OCI-LY7 (cell line): ENCODE measurements around the gene TVP23A. TPM values are rescaled to one million over a fixed set of nuclear protein-coding genes. Genes with fewer than 3 reads are reported as not detected.

Experiments
- BruUV-seq: library from RNA; stranded (reverse); fragments of 400-500 nt; replicated peaks from 2 replicates; lab custom pipeline; 2021; lab: Mats Ljungman, UMichigan
- CTCF ChIA-PET: fragments of 300-600 bp; sonication (Branson Sonifier 250); formaldehyde crosslinking; loops from one replicate; lab custom pipeline; 2022; ENCODE audit warnings: antibody characterized with exemption; ENCODE audit not compliant: unreplicated experiment; lab: Charles Lee
- POLR2A ChIA-PET: fragments of 300-600 bp; sonication (Branson Sonifier 250); formaldehyde crosslinking; loops from one replicate; lab custom pipeline; 2022; ENCODE audit warnings: antibody characterized with exemption; lab: Charles Lee
- DNase-seq: peaks from one replicate; pipeline ENCODE4 v3.0.0-alpha.2; 2015; ENCODE audit warnings: low spot score
- H2AFZ ChIP-seq: fragments of 200-600 bp; sonication (generic), shearing (Covaris generic); 2 replicates; pipeline ENCODE4 v1.6.1; 2014; ENCODE audit warnings: mild to moderate bottlenecking, antibody characterized with exemption, low read length, moderate library complexity
- H3K27ac ChIP-seq: fragments of 200-600 bp; sonication (generic); 2 replicates; pipeline ENCODE4 v1.5.1; 2014; ENCODE audit warnings: mixed run types, low read depth, mild to moderate bottlenecking, moderate library complexity, low read length, inconsistent platforms; ENCODE audit not compliant: poor library complexity, severe bottlenecking
- H3K36me3 ChIP-seq: fragments of 200-600 bp; sonication (generic); 2 replicates; pipeline ENCODE4 v1.6.1; 2014; ENCODE audit warnings: mild to moderate bottlenecking, antibody characterized with exemption, low read length, moderate library complexity, mixed read lengths; ENCODE audit not compliant: insufficient read depth
- H3K4me1 ChIP-seq: fragments of 200-600 bp; sonication (generic); 2 replicates; pipeline ENCODE4 v1.5.1; 2014; ENCODE audit warnings: mild to moderate bottlenecking, low read length; ENCODE audit not compliant: insufficient read depth, poor library complexity, severe bottlenecking
- H3K4me2 ChIP-seq: fragments of 200-600 bp; sonication (generic); 2 replicates; pipeline ENCODE4 v1.6.1; 2014; ENCODE audit warnings: mild to moderate bottlenecking, low read length
- H3K4me3 ChIP-seq: fragments of 200-600 bp; sonication (generic); 2 replicates; pipeline ENCODE4 v1.5.1; 2014; ENCODE audit warnings: mild to moderate bottlenecking, low read depth, low read length; ENCODE audit not compliant: poor library complexity, severe bottlenecking
- H3K79me2 ChIP-seq: fragments of 200-600 bp; sonication (generic); 2 replicates; pipeline ENCODE4 v1.6.1; 2016; ENCODE audit warnings: low read depth, mild to moderate bottlenecking, low read length, moderate library complexity, mixed read lengths; ENCODE audit not compliant: insufficient read depth
- H3K9me2 ChIP-seq: fragments of 200-600 bp; sonication (generic); 2 replicates; pipeline ENCODE4 v1.6.1; 2016; ENCODE audit warnings: mild to moderate bottlenecking, low read length, mixed read lengths; ENCODE audit not compliant: insufficient read depth
- H3K9me3 ChIP-seq: fragments of 200-600 bp; sonication (generic); 2 replicates; pipeline ENCODE4 v1.6.1; 2014; ENCODE audit warnings: mild to moderate bottlenecking, mixed run types, low read length, mixed read lengths
- H4K20me1 ChIP-seq: fragments of 200-600 bp; sonication (generic); 2 replicates; pipeline ENCODE4 v1.6.1; 2014; ENCODE audit warnings: mild to moderate bottlenecking, antibody characterized with exemption, low read length, moderate library complexity, mixed read lengths; ENCODE audit not compliant: insufficient read depth
- CTCF ChIP-seq: fragments of 200-600 bp; sonication (generic); conservative IDR thresholded peaks from 2 replicates; pipeline ENCODE4 v1.5.1; 2014; ENCODE audit warnings: mild to moderate bottlenecking, antibody characterized with exemption, low read length, moderate library complexity, mixed read lengths
- EZH2phosphoT487 ChIP-seq: fragments of 200-600 bp; sonication (generic); IDR thresholded peaks from 2 replicates; pipeline ENCODE4 v1.6.1; 2018; ENCODE audit warnings: low read depth, borderline replicate concordance, mild to moderate bottlenecking, mixed run types, antibody characterized with exemption, low read length, moderate library complexity, mixed read lengths
- intact Hi-C: fragments of 100-400 bp; cut with micrococcal nuclease; formaldehyde crosslinking; loops from one replicate; pipeline ENCODE4 v1.10.0; 2022; ENCODE audit not compliant: unreplicated experiment
- small RNA-seq: library from RNA; depleted of rRNA; stranded (forward); fragments of <200 nt; gene quantifications from one replicate; pipeline ENCODE3, GENCODE V24; 2014
- total RNA-seq, 2 experiments: library from RNA; depleted of rRNA in 1 of 2; stranded (reverse); fragments of >200 nt in 1 of 2; shearing (Covaris generic) in 1 of 2; gene quantifications; 2 replicates each; pipeline ENCODE4 v1.2.3, GENCODE V29; 2014 to 2022

The TVP23A gene
- total RNA-seq, 2 experiments from 2014 or later, result 0.57 TPM; not detected in 1

- CTCF ChIA-PET, result no interaction called here
- intact Hi-C loops, result loop anchor here (5.0 kb wide), 1 partner anchor 686 kb away; no protein-coding TSS in a partner anchor
Measured at GRCh38 chr16:10728003-10728887, 90.3 kb downstream of the TVP23A start.

More at GRCh38 chr16:10728003-10728887, 90.3 kb downstream of the TVP23A start:
- H3K9me2 ChIP-seq, result no peaks in the 10 kb centered on the region
- no peaks in the 10 kb centered on the region for H3K9me3 ChIP-seq
- no peak overlapping the region for H3K27ac ChIP-seq
- no peaks in the 10 kb centered on the region for H3K36me3 ChIP-seq
- H4K20me1 ChIP-seq, result no peaks in the 10 kb centered on the region
- H3K4me1 ChIP-seq, result no peaks in the 10 kb centered on the region
- no peak for DNase-seq
- no peaks in the 10 kb centered on the region for H3K79me2 ChIP-seq
- POLR2A ChIA-PET, result no interaction called here
- no peak overlapping the region for H3K4me3 ChIP-seq
- TF ChIP-seq CTCF, result no peak
- no peak for TF ChIP-seq EZH2phosphoT487
- H3K4me2 ChIP-seq, result no peak overlapping the region
- BruUV-seq, result no TSS peak
- no peak overlapping the region for H2AFZ ChIP-seq

Small RNA genes within 50 kb of the gene (small RNA-seq; reads per million reads assigned to genes)
- gene MTND4LP24, result not detected
- not detected for gene MTND6P33

Other genes starting within 250 kb of the TVP23A start
- not detected in 2 replicates for gene EMP2, start 238.2 kb downstream of the TVP23A start, total RNA-seq (2014; rRNA removed; shearing (Covaris generic))
- gene EMP2, start 238.2 kb downstream of the TVP23A start, total RNA-seq (2022), result not detected in 2 replicates
- gene TEKT5, start 123.9 kb downstream of the TVP23A start, total RNA-seq (2014; rRNA removed; shearing (Covaris generic)), result 0.32 TPM in 1 of 2 replicates, not detected in the other
- 0.74 and 1.00 TPM in 2 replicates for gene TEKT5, start 123.9 kb downstream of the TVP23A start, total RNA-seq (2022)
- gene NUBP1, start 75.0 kb downstream of the TVP23A start, total RNA-seq (2014; rRNA removed; shearing (Covaris generic)), result 15.1 and 27.4 TPM in 2 replicates
- 20.7 and 24.4 TPM in 2 replicates for gene NUBP1, start 75.0 kb downstream of the TVP23A start, total RNA-seq (2022)
- gene CIITA, start 58.4 kb upstream of the TVP23A start, total RNA-seq (2014; rRNA removed; shearing (Covaris generic)), result 56.1 and 68.7 TPM in 2 replicates
- gene CIITA, start 58.4 kb upstream of the TVP23A start, total RNA-seq (2022), result 101 and 124 TPM in 2 replicates
- gene DEXI, start 123.7 kb upstream of the TVP23A start, total RNA-seq (2014; rRNA removed; shearing (Covaris generic)), result 12.7 and 17.6 TPM in 2 replicates
- 13.5 and 15.1 TPM in 2 replicates for gene DEXI, start 123.7 kb upstream of the TVP23A start, total RNA-seq (2022)
- 26.2 and 31.1 TPM in 2 replicates for gene CLEC16A, start 125.8 kb upstream of the TVP23A start, total RNA-seq (2014; rRNA removed; shearing (Covaris generic))
- 50.9 and 52.0 TPM in 2 replicates for gene CLEC16A, start 125.8 kb upstream of the TVP23A start, total RNA-seq (2022)